Fibroblast of skin of right quadriceps (primary cell): Measurements from ENCODE around the gene FKBP2.

ENCODE experiments used
- DNase-seq: peaks from one replicate; pipeline ENCODE4 v3.0.0-alpha.2; 2013

Gene FKBP2

DNA sequence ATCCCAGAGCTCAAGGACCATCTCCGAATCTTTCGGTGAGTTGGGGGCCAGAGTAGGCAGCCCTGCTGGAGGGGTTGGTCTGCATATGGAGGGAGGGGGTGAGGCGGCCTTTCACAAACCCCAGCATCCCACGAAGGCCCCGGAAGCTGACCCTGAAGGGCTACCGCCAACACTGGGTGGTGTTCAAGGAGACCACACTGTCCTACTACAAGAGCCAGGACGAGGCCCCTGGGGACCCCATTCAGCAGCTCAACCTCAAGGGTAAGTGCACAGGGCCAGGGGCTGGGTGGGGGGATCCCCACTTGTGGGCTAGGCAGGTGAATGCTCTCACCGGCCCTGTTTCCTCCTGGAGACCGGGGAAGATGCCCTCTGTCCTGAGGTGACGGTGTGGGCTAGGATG, 21.1 kb upstream of the FKBP2 start:
- no peak for DNase-seq

GRCh38 chr11:64220271-64220670, 20.6 kb upstream of the FKBP2 start:
- no peak for DNase-seq

DNA sequence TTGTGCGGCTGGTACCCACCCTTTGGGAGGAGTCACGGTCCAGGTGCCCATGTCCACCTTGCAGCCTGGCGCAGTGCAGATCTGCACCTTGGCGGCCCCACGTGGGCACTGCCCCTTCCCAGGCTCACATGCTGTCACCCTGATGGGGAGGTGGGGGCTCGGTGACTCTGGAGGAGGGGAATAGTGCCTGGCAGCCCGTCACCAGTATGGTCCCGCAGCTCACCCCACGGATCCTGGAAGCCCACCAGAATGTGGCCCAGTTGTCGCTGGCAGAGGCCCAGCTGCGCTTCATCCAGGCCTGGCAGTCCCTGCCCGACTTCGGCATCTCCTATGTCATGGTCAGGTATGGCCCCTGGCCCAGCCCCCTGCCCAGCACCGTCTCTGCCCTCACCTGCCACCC, 20.1 kb upstream of the FKBP2 start:
- DNase-seq, result no peak

DNA sequence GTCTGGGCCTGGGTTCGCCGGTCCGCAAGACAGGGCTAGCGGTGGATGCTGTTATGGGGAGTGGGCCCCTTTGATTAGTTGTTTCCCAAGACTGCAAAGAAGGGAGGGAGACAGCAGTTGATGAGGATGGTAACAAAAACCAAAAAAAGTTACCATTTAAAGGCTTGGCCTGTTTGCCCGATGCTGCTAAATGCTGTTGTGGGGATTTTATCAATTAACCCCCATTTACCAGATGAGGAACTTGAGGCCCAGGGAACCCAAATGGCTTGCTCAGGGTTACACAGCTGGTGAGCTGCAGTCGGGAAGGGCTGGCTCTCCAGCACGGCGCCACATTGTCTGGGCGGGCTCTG, 18.3 kb upstream of the FKBP2 start:
- no peak for DNase-seq

DNA sequence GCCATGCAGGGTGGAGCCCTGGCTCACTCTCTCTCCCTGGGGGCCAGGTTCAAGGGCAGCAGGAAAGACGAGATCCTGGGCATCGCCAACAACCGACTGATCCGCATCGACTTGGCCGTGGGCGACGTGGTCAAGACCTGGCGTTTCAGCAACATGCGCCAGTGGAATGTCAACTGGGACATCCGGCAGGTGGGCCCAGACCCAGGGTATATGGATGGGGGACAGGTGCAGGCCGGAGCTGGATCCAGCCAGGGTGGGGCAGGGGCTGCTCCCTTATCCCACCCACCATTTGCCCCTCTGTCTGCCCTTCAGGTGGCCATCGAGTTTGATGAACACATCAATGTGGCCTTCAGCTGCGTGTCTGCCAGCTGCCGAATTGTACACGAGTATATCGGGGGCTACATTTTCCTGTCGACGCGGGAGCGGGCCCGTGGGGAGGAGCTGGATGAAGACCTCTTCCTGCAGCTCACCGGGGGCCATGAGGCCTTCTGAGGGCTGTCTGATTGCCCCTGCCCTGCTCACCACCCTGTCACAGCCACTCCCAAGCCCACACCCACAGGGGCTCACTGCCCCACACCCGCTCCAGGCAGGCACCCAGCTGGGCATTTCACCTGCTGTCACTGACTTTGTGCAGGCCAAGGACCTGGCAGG, 17.8 kb upstream of the FKBP2 start:
- DNase-seq, result no peak

DNA sequence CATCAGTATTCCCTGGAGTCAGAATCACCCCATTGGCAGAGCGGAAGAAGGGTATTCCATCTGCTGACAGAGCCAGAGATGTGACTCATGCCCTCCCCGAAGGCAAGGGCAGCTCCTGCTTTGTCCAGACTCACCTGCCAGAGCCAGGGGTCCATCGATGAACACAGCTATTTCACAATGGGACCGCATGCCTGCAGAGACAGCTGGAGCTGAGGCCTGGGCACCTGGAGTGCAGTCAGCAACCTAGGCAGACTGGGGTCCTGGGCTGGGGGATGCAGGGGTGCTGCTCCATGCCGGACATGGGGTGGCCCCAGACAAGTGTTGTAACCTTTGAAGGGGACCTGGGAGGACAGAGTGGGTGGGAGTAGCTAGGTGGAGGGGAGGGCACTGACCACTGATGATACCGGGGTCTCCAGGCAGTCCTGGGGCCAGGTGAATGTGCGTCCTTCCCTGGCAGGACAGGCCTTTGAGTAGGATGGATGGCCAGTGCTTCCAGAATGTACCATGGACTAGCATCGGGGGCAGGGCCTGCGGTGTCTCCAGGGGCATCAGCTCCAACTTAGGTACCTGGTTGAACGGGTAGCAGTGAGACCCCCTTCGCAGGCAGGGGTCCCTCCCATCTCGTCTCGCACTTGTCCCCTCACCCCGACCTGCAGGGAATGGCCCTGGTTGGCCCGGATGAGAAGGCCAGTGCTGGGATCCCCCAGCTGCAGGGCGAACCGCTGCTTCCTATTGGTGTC, 16.6 kb upstream of the FKBP2 start:
- DNase-seq, result no peak

DNA sequence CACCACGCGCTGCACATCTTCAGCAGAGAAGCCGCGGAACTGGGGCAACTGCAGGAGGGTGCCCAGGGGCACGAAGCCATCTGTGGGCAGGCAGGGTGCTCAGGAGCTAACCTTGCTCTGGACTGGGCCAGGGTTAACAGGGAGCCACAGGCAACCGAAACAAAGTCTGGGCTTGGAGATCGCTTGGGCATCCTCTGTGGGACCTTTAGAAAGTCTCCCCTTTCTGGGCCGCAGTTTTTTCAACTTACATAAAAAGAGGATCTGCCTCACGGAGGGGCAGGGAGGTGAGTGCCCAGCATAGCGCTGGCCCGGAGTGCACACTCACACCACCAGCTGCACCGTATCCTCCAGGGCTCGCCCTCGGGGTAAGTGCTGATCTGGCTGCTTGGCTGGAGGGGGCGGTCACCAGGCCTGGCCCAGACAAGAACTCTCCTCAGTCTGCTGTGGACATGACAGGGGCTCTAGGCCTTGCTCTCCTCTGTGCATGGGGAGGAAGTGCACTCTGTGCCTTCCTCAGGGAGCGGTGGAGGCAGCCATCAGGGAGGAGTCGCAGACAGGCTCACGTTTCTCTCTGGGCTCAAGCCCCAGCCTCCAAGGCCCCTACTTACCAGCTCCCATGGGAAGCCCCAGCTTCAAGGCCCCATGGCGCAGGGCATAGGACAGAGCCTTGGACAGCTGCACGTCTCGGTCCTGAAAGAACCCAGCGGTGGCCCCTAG, 15.8 kb upstream of the FKBP2 start:
- DNase-seq, result no peak

- DNase-seq, result peak; percentile 81
Measured at GRCh38 chr11:64225608-64226506, 15.0 kb upstream of the FKBP2 start, which contains the start of the genes NUDT22 and TRPT1. Gene NUDT22 (plus strand): TSS chr11:64226274. CDS start chr11:64226653, 379 bp downstream. Gene TRPT1 (minus strand): TSS chr11:64226186. CDS start chr11:64225860, 326 bp downstream.

GRCh38 chr11:64226507-64227051, 14.3 kb upstream of the FKBP2 start:
- DNase-seq, result no peak

DNA sequence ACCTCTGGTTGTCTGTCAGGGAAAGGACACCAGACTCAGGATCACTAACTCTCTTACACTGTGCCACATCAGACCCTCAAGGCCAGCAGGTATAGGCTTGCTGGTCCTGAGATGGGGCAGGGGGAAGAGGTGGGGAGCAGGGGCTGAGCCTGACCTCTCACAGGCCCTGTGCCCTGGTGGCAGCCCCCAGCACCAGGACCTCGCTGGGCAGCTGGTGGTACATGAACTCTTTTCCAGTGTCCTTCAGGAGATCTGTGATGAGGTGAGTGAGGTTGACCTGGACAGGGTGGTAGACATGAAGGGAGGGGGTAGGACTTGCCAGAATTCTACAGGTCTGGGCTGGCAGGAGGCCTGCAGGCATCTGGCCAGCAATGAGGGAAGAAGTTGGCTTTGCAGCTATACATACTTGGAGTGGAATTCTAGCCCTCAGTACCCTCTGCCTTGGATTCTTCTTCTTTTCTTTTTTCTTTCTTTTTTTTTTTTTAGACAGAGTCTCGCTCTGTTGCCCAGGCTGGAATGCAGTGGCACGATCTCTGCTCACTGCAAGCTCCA, 13.4 kb upstream of the FKBP2 start:
- DNase-seq, result no peak

DNA sequence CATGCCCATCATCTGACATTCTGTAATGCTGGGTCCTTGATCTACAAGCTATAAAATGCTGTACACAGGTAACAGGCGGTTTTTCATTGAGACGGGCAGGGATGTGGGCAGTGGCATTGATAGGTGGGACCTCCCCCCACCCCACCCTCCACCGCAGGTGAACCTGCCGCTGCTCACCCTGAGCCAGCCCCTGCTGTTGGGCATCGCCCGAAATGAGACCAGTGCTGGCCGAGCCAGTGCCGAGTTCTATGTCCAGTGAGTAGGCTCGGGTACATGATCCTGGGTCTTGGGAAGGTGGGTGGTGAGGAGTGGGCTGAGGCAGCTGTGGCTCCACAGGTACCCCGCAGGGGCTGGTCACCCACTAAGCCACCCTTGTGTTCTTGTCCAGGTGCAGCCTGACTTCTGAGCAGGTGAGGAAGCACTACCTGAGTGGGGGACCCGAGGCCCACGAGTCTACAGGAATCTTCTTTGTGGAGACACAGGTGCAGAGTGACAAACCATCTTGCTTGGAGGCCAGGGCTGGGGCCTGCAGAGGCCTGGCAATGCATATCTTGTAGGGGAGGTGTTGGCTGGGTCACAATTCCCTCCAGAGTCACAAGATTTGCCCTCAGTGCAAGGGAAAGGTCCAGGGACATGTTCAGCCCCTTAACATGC, 11.7 kb upstream of the FKBP2 start:
- no peak for DNase-seq

DNA sequence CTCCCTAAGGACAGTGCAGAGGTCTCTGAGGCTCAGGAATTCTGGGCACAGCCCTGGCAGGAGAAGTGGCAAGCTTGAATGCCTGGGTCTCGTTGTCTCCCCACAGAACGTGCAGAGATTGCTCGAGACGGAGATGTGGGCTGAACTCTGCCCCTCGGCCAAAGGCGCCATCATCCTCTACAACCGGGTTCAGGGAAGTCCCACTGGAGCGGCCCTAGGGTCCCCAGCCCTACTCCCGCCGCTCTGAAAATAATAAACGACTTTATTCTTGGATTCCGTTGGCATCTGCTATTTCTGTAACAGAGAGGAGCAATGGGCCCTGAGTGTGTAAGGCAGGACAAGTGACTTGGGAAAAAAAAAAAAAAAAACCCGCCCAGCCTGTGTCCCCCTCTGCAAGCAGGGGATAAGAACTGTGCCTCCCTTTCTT, 11.1 kb upstream of the FKBP2 start:
- DNase-seq, result no peak

GRCh38 chr11:64230171-64230984, 10.5 kb upstream of the FKBP2 start, which contains the start of gene DNAJC4:
Gene DNAJC4 (plus strand): TSS chr11:64230548. CDS start chr11:64230855, 307 bp downstream.
- DNase-seq, result peak; percentile 85

- no peak for DNase-seq
Measured at GRCh38 chr11:64230985-64231365, 9.9 kb upstream of the FKBP2 start.

GRCh38 chr11:64231546-64231945, 9.3 kb upstream of the FKBP2 start:
- no peak for DNase-seq

GRCh38 chr11:64232182-64232966, 8.5 kb upstream of the FKBP2 start:
- DNase-seq, result no peak

DNA sequence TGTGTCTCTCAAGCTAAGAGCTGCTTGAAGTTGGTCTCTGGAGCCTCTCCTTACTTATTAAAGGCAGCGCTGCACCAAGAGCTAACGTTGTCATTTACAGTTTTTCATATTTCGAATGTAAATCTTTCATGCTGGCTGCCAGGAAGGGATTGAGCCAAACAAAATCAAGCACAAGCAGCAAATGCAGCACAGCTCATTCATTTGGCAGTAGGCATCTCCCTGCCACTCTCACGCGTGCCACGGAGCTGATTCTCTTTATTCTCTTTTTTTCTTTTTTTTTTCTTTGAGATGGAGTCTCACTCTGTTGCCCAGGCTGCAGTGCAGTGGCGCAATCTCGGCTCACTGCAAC, 8.0 kb upstream of the FKBP2 start:
- DNase-seq, result no peak

DNA sequence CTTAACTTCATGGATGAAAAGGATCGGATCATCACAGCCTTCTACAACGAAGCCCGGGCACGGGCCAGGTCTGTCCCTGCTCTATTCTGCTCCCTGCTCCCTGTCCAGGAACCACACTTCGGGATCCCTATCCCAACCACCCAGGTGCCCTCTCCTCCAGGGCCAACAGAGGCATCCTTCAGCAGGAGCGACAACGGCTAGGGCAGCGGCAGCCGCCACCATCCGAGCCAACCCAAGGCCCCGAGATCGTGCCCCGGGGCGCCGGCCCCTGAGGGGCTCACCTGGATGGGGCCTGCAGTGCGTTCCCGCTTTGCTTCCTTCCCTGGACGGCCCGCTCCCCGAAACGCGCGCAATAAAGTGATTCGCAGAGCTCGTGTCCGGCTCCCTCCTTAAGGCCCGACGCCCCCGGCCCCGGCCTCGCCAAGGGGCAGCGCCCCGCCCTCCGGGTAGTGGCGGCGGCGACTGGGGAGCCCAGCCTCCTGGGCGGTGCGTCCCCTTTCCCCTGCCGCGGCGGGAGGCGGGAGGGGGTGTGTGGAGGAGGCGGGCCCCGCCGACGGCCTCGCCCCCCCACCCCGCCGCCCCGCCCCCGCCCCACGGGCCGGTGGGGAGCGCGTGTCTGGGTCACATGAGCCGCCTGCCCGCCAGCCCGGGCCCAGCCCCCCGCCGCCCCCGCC, 6.8 kb upstream of the FKBP2 start, which contains the start of gene VEGFB:
Gene VEGFB (plus strand): TSS at position 672 of the 674 bp plus-strand sequence. CDS start 250 bp downstream, outside the sequence.
- DNase-seq, result peak; percentile 51
